ENCODE results near the gene JAML.
"Not testable (repeated sequence)": the region's sequence is repeated elsewhere in the genome, so short reads cannot be mapped to it uniquely, and the experiment has no call there.

JAML gene

GRCh38 chr11:118200497-118200896 lies 24.3 kb downstream of the JAML start:
- Histone ChIP-seq H3K4me1 (ENCODE audit: control insufficient read depth in 1 of 2, insufficient read depth in 1 of 2, low read depth in 1 of 2, low read length in 1 of 2) (peaks cover 61 to 64% of the 10 kb centered on the region in 2 experiments), H3K9me3 (no peaks in the 10 kb centered on the region), H3K27me3 (no peaks in the 10 kb centered on the region), H3K27ac (peak overlapping the region; percentile 69), H3K36me3 (peaks cover 100% of the 10 kb centered on the region), H3K4me3 (ENCODE audit: low read depth in 1 of 2, low read length in 1 of 2) (no peak overlapping the region)
- no peak for TF ChIP-seq CTCF (IDR thresholded peaks at IDR 0.05)

DNA sequence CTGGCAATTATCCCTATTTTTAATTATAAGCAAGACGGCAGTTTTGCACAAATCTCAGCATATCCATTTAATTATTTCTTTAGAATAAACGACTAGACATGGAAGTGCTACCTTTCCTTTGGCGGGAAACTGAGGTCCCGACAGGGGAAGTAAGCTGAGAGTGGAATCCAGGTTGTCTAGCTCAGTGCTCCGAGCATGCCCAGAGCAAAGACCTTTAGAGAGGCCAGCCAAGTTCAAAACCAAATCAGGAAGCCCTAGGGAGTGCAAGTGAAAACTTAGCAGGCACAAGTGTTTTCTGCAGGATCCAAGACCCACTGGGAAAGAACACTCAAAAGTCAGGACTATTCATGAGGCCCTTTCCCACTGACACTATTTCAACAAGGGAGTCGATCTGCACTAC lies 25.7 kb downstream of the JAML start:
- no peak overlapping the region for H3K4me3 ChIP-seq (ENCODE audit: low read depth in 1 of 2, low read length in 1 of 2)
- no peaks in the 10 kb centered on the region for H3K9me3 ChIP-seq
- H3K27ac ChIP-seq = peak overlapping the region; percentile 52
- TF ChIP-seq CTCF (IDR thresholded peaks at IDR 0.05) = no peak
- H3K36me3 ChIP-seq = peaks cover 100% of the 10 kb centered on the region
- H3K27me3 ChIP-seq = no peaks in the 10 kb centered on the region
- H3K4me1 ChIP-seq (ENCODE audit: control insufficient read depth in 1 of 2, insufficient read depth in 1 of 2, low read depth in 1 of 2, low read length in 1 of 2) = peaks cover 48 to 50% of the 10 kb centered on the region in 2 experiments

DNA sequence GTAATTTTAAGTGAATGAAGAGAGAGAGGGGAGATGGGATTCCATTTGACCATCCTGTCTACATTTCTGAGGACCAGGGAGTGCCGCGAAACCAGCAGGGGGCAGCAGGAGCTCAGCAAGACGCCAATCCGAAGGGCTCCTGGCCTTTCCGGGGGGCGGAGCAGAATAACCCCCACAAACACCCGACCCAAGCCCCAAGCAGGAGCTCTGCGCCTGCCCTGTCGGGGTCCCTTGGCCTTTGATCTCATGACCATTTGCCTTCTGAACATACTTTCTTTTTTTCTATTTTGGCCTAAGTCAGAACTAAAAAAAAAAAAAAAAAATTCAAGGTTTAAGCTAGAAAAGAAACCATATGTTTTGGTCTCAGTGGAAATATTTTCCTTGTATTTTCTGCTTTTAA lies 26.4 kb downstream of the JAML start:
- no peaks in the 10 kb centered on the region for H3K9me3 ChIP-seq
- H3K4me3 ChIP-seq (ENCODE audit: low read depth in 1 of 2, low read length in 1 of 2) = no peak overlapping the region
- no peaks in the 10 kb centered on the region for H3K27me3 ChIP-seq
- peaks cover 40 to 44% of the 10 kb centered on the region in 2 experiments for H3K4me1 ChIP-seq (ENCODE audit: control insufficient read depth in 1 of 2, insufficient read depth in 1 of 2, low read depth in 1 of 2, low read length in 1 of 2)
- peaks cover 100% of the 10 kb centered on the region for H3K36me3 ChIP-seq
- H3K27ac ChIP-seq = peak overlapping the region; percentile 52
- peak; percentile 53 for TF ChIP-seq CTCF (IDR thresholded peaks at IDR 0.05)

- no peak overlapping the region for H3K4me3 ChIP-seq (ENCODE audit: low read depth in 1 of 2, low read length in 1 of 2)
- H3K36me3 ChIP-seq = peaks cover 88% of the 10 kb centered on the region
- TF ChIP-seq CTCF (IDR thresholded peaks at IDR 0.05) = no peak
- peak overlapping the region; percentile 42 for H3K27ac ChIP-seq
- H3K27me3 ChIP-seq = no peaks in the 10 kb centered on the region
- H3K9me3 ChIP-seq = no peaks in the 10 kb centered on the region
- peaks cover 12 to 13% of the 10 kb centered on the region in 2 experiments for H3K4me1 ChIP-seq (ENCODE audit: control insufficient read depth in 1 of 2, insufficient read depth in 1 of 2, low read depth in 1 of 2, low read length in 1 of 2)
These were observed 29.8 kb downstream of the JAML start for GRCh38 chr11:118194835-118195627.

GRCh38 chr11:118193910-118194566 lies 30.8 kb downstream of the JAML start:
- H3K4me3 ChIP-seq (ENCODE audit: low read depth in 1 of 2, low read length in 1 of 2) = no peak overlapping the region
- peak overlapping the region; percentile 42 for H3K27ac ChIP-seq
- H3K4me1 ChIP-seq (ENCODE audit: control insufficient read depth in 1 of 2, insufficient read depth in 1 of 2, low read depth in 1 of 2, low read length in 1 of 2) = peaks cover 9% of the 10 kb centered on the region in 2 experiments
- H3K27me3 ChIP-seq = no peaks in the 10 kb centered on the region
- no peak for TF ChIP-seq CTCF (IDR thresholded peaks at IDR 0.05)
- no peaks in the 10 kb centered on the region for H3K9me3 ChIP-seq
- peaks cover 78% of the 10 kb centered on the region for H3K36me3 ChIP-seq

DNA sequence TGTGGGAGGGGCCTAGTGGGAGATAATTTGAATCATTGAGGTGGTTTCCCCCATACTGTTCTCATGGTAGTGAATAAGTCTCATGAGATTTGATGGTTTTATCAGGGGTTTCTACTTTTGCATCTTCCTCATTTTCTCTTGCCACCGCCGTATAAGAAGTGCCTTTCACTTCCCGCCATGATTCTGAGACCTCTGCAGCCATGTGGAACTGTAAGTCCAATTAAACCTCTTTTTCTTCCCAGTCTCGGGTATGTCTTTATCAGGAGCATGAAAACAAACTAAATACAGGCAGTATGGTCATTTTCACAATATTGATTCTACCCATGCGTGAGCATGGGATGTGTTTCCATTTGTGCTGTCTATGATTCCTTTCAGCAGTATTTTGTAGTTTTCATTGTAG lies 32.0 kb downstream of the JAML start:
- Histone ChIP-seq H3K36me3 (peaks cover 65% of the 10 kb centered on the region), H3K27ac (peak overlapping the region; percentile 11)
- not testable (repeated sequence) for H3K9me3 ChIP-seq; H3K4me1 ChIP-seq (ENCODE audit: control insufficient read depth in 1 of 2, insufficient read depth in 1 of 2, low read depth in 1 of 2, low read length in 1 of 2); H3K27me3 ChIP-seq; H3K4me3 ChIP-seq (ENCODE audit: low read depth in 1 of 2, low read length in 1 of 2)

GRCh38 chr11:118190942-118191506 lies 33.8 kb downstream of the JAML start:
- H3K4me3 ChIP-seq (ENCODE audit: low read depth in 1 of 2, low read length in 1 of 2); H3K9me3 ChIP-seq; H3K27me3 ChIP-seq: not testable (repeated sequence)
- peak overlapping the region; percentile 11 for H3K27ac ChIP-seq
- peaks cover 18 to 22% of the 10 kb centered on the region in 2 experiments for H3K4me1 ChIP-seq (ENCODE audit: control insufficient read depth in 1 of 2, insufficient read depth in 1 of 2, low read depth in 1 of 2, low read length in 1 of 2)
- H3K36me3 ChIP-seq = peaks cover 48% of the 10 kb centered on the region
